K562 (cell line): ENCODE measurements around the gene CCSER1.

ENCODE experiments used
- RNF2 ChIP-seq: sonication (generic); IDR thresholded peaks from 2 replicates; pipeline ENCODE4 v1.6.1; 2016
- SREBF2 ChIP-seq: sonication (generic); formaldehyde crosslinking; IDR thresholded peaks from 2 replicates; pipeline ENCODE4 v1.4.0; 2020; ENCODE audit warnings: mild to moderate bottlenecking, missing genetic modification reagents
- TF ChIP-seq, protein P1 (sequence below): fragments of 150-350 bp; conservative IDR thresholded peaks from 2 replicates; pipeline ENCODE4 v1.6.1; 2014; ENCODE audit warnings: low read length
- TF ChIP-seq, protein P2 (sequence below), 2 experiments: fragments of 450-650 bp in 1 of 2; sonication (generic) in 1 of 2; formaldehyde crosslinking in 1 of 2; IDR thresholded peaks in 1 of 2; conservative IDR thresholded peaks in 1 of 2; 2 replicates each; pipeline versions ENCODE4 v1.6.1 to v1.8.1; 2016 to 2023; ENCODE audit warnings: mild to moderate bottlenecking in 2 of 2, moderate library complexity in 2 of 2, inconsistent platforms in 1 of 2, missing genetic modification reagents in 1 of 2
- TF ChIP-seq, protein P3 (sequence below): sonication (generic); formaldehyde crosslinking; IDR thresholded peaks from 2 replicates; pipeline ENCODE4 v1.8.1; 2023; ENCODE audit warnings: mild to moderate bottlenecking, missing genetic modification reagents
- TF ChIP-seq, protein P4 (sequence below), 3 experiments: IDR thresholded peaks in 2 of 3; conservative IDR thresholded peaks in 1 of 3; 2 replicates each; pipeline ENCODE4 v1.5.1; 2011 to 2012; ENCODE audit warnings: low read length in 3 of 3, mild to moderate bottlenecking in 3 of 3, control low read depth in 2 of 3, improper control_type of control experiment in 1 of 3, inconsistent platforms in 1 of 3, low read depth in 1 of 3, mixed read lengths in 1 of 3, moderate library complexity in 1 of 3; ENCODE audit not compliant: insufficient read depth in 2 of 3

DNA sequence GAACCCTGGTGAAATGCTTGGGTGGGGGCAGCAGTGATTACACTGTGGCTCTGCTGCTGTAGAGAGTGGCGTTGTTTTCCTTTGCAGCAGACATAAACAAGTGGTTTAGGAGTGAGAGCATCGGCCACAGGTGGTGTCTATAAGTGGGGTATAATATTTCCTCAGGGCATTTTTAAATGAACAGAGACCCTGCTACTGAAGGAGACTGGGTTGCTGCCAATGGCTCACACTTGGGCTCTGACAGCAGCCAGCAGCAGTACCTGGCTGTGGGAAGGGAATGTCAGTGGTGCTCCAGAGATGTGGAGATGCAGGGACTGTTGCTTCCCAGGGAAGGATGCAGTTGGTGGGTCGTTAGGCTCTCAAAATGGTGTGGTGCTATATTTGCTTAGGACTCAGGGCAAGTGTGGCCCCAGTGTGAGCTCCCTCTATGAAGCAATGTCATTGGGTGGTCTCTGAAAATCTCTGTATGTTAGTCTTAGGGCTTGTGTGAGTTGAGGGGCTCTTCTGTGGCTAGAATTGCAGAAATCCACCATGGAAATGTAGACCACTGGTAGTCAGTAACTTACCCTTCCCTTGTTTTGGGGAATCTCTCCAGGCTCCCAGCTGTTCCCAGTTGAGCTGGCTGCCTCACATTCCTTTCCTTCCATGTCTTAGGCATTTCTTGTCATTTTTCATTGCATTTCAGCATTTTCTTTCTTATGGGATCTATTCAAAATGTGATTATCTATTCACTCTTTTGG, 1153.5 kb downstream of the CCSER1 start:
- TF ChIP-seq, protein P1, sequence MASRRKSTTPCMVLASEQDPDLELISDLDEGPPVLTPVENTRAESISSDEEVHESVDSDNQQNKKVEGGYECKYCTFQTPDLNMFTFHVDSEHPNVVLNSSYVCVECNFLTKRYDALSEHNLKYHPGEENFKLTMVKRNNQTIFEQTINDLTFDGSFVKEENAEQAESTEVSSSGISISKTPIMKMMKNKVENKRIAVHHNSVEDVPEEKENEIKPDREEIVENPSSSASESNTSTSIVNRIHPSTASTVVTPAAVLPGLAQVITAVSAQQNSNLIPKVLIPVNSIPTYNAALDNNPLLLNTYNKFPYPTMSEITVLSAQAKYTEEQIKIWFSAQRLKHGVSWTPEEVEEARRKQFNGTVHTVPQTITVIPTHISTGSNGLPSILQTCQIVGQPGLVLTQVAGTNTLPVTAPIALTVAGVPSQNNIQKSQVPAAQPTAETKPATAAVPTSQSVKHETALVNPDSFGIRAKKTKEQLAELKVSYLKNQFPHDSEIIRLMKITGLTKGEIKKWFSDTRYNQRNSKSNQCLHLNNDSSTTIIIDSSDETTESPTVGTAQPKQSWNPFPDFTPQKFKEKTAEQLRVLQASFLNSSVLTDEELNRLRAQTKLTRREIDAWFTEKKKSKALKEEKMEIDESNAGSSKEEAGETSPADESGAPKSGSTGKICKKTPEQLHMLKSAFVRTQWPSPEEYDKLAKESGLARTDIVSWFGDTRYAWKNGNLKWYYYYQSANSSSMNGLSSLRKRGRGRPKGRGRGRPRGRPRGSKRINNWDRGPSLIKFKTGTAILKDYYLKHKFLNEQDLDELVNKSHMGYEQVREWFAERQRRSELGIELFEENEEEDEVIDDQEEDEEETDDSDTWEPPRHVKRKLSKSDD = no peak
- TF ChIP-seq, protein P2, sequence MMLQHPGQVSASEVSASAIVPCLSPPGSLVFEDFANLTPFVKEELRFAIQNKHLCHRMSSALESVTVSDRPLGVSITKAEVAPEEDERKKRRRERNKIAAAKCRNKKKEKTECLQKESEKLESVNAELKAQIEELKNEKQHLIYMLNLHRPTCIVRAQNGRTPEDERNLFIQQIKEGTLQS (IDR thresholded peaks at IDR 0.05) = no peak
- TF ChIP-seq, protein P2 (CRISPR knock-in tag; conservative IDR thresholded peaks at IDR 0.05) = no peak
- TF ChIP-seq, protein P3, sequence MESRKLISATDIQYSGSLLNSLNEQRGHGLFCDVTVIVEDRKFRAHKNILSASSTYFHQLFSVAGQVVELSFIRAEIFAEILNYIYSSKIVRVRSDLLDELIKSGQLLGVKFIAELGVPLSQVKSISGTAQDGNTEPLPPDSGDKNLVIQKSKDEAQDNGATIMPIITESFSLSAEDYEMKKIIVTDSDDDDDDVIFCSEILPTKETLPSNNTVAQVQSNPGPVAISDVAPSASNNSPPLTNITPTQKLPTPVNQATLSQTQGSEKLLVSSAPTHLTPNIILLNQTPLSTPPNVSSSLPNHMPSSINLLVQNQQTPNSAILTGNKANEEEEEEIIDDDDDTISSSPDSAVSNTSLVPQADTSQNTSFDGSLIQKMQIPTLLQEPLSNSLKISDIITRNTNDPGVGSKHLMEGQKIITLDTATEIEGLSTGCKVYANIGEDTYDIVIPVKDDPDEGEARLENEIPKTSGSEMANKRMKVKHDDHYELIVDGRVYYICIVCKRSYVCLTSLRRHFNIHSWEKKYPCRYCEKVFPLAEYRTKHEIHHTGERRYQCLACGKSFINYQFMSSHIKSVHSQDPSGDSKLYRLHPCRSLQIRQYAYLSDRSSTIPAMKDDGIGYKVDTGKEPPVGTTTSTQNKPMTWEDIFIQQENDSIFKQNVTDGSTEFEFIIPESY (CRISPR knock-in tag) = no peak
- TF ChIP-seq, protein P4, sequence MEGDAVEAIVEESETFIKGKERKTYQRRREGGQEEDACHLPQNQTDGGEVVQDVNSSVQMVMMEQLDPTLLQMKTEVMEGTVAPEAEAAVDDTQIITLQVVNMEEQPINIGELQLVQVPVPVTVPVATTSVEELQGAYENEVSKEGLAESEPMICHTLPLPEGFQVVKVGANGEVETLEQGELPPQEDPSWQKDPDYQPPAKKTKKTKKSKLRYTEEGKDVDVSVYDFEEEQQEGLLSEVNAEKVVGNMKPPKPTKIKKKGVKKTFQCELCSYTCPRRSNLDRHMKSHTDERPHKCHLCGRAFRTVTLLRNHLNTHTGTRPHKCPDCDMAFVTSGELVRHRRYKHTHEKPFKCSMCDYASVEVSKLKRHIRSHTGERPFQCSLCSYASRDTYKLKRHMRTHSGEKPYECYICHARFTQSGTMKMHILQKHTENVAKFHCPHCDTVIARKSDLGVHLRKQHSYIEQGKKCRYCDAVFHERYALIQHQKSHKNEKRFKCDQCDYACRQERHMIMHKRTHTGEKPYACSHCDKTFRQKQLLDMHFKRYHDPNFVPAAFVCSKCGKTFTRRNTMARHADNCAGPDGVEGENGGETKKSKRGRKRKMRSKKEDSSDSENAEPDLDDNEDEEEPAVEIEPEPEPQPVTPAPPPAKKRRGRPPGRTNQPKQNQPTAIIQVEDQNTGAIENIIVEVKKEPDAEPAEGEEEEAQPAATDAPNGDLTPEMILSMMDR (IDR thresholded peaks at IDR 0.05 in 2 of 3, conservative IDR thresholded peaks at IDR 0.05 in 1 of 3; ENCODE audit: insufficient read depth in 2 of 3, low read depth in 1 of 3, low read length in 3 of 3) = no peak
- TF ChIP-seq SREBF2 (no peak), RNF2 (no peak)
